H1 (cell line): ENCODE data around the gene CPED1. TPM values are rescaled to one million over a fixed set of nuclear protein-coding genes. Genes with fewer than 3 reads are reported as not detected.

Experiments used
- CTCF ChIA-PET: fragments of 300-600 bp; sonication (Branson Sonifier 250); formaldehyde crosslinking; loops from one replicate; lab custom pipeline; 2021; ENCODE audit not compliant: partially characterized antibody; lab: Charles Lee
- POLR2A ChIA-PET: fragments of 300-600 bp; sonication (Branson Sonifier 250); formaldehyde crosslinking; loops from one replicate; lab custom pipeline; 2021; ENCODE audit warnings: inconsistent platforms; ENCODE audit not compliant: partially characterized antibody; lab: Charles Lee
- DNase-seq, 2 experiments: peaks; one replicate each; pipeline versions ENCODE4 v3.0.0 to v3.0.0-alpha.2; 2010 to 2022; ENCODE audit warnings: low spot score in 2 of 2, low read depth in 1 of 2, mixed read lengths in 1 of 2
- FAIRE-seq: peaks from 2 replicates; lab custom pipeline; 2011; peaks lifted over from hg19 to GRCh38; lab: Jason Lieb, UNC
- H2AFZ ChIP-seq: 2 replicates; pipeline ENCODE4 v1.8.1; 2012; ENCODE audit warnings: low read length, inconsistent platforms
- H2AK5ac ChIP-seq: 2 replicates; pipeline ENCODE4 v1.6.1; 2013; ENCODE audit warnings: low read depth, low read length
- H2BK120ac ChIP-seq: replicated peaks from 2 replicates; pipeline ENCODE3; 2013; ENCODE audit warnings: low read depth, low read length, inconsistent platforms
- H2BK12ac ChIP-seq: 2 replicates; pipeline ENCODE4 v1.6.1; 2013; ENCODE audit warnings: low read depth, low read length
- H2BK15ac ChIP-seq: 2 replicates; pipeline ENCODE4 v1.6.1; 2013; ENCODE audit warnings: low read length
- H2BK20ac ChIP-seq: 2 replicates; pipeline ENCODE4 v1.6.1; 2013; ENCODE audit warnings: low read length
- H2BK5ac ChIP-seq: 2 replicates; pipeline ENCODE4 v1.6.1; 2013; ENCODE audit warnings: low read depth, low read length
- H3K14ac ChIP-seq: 2 replicates; pipeline ENCODE4 v1.6.1; 2013; ENCODE audit warnings: inconsistent platforms; ENCODE audit not compliant: insufficient read length
- H3K18ac ChIP-seq: 2 replicates; pipeline ENCODE4 v1.6.1; 2013; ENCODE audit warnings: low read length; ENCODE audit errors: extremely low read depth
- H3K23ac ChIP-seq: 2 replicates; pipeline ENCODE4 v1.6.1; 2013; ENCODE audit warnings: inconsistent platforms; ENCODE audit not compliant: insufficient read length
- H3K23me2 ChIP-seq: 2 replicates; pipeline ENCODE4 v1.6.1; 2013; ENCODE audit warnings: low read depth, low read length
- H3K27ac ChIP-seq: 2 replicates; pipeline ENCODE4 v1.6.1; 2011; ENCODE audit warnings: low read depth, low read length, inconsistent platforms
- H3K27me3 ChIP-seq, 4 experiments: replicated peaks in 1 of 4; 1 replicate in 1 of 4; 2 replicates in 3 of 4; pipeline versions ENCODE4 v1.6.1 to v1.8.1; 2011 to 2013; ENCODE audit warnings: low read length in 3 of 4, mild to moderate bottlenecking in 3 of 4, inconsistent platforms in 2 of 4, mixed read lengths in 2 of 4, moderate library complexity in 1 of 4; ENCODE audit not compliant: control insufficient read depth in 3 of 4, insufficient read depth in 3 of 4; ENCODE audit errors: extremely low read depth in 1 of 4
- H3K36me3 ChIP-seq, 4 experiments: 2 replicates each; pipeline versions ENCODE4 v1.6.1 to v1.8.1; 2011 to 2013; ENCODE audit warnings: mild to moderate bottlenecking in 4 of 4, low read length in 3 of 4, moderate library complexity in 2 of 4, control low read depth in 1 of 4, inconsistent platforms in 1 of 4; ENCODE audit not compliant: insufficient read depth in 4 of 4, control insufficient read depth in 2 of 4
- H3K4ac ChIP-seq: replicated peaks from 2 replicates; pipeline ENCODE3; 2013; ENCODE audit warnings: low read length, low read depth, mixed read lengths, inconsistent platforms; ENCODE audit not compliant: insufficient read length
- H3K4me1 ChIP-seq, 4 experiments: replicated peaks in 1 of 4; 1 replicate in 1 of 4; 2 replicates in 3 of 4; pipeline versions ENCODE4 v1.6.1 to v1.8.1; 2011 to 2013; ENCODE audit warnings: low read length in 3 of 4, inconsistent platforms in 2 of 4, mixed read lengths in 1 of 4; ENCODE audit not compliant: insufficient read depth in 4 of 4, control insufficient read depth in 3 of 4
- H3K4me2 ChIP-seq, 2 experiments: 2 replicates each; pipeline versions ENCODE4 v1.6.1 to v1.8.1; 2011 to 2013; ENCODE audit warnings: low read depth in 2 of 2, low read length in 2 of 2, control low read depth in 1 of 2, inconsistent platforms in 1 of 2, mild to moderate bottlenecking in 1 of 2; ENCODE audit not compliant: insufficient read depth in 1 of 2
- H3K4me3 ChIP-seq, 4 experiments: fragments of 200-600, 300-600 bp in 1 of 4; sonication (generic), shearing (Covaris generic), sonication (Bioruptor Twin) in 1 of 4; 2 replicates each; pipeline versions ENCODE4 v1.5.1 to v1.8.1; 2011 to 2016; ENCODE audit warnings: low read length in 4 of 4, low read depth in 3 of 4, control low read depth in 2 of 4, inconsistent platforms in 2 of 4, mild to moderate bottlenecking in 2 of 4, mixed read lengths in 1 of 4, moderate library complexity in 1 of 4; ENCODE audit not compliant: insufficient read depth in 2 of 4; ENCODE audit errors: extremely low read depth in 1 of 4
- H3K56ac ChIP-seq: replicated peaks from 2 replicates; pipeline ENCODE3; 2013; ENCODE audit warnings: low read depth, mild to moderate bottlenecking, mixed read lengths, low read length, inconsistent platforms; ENCODE audit not compliant: insufficient read length
- H3K79me1 ChIP-seq: 2 replicates; pipeline ENCODE4 v1.6.1; 2013; ENCODE audit warnings: low read depth, low read length, control low read depth
- H3K79me2 ChIP-seq, 2 experiments: 2 replicates each; pipeline versions ENCODE4 v1.6.1 to v1.8.1; 2012 to 2013; ENCODE audit warnings: low read length in 2 of 2, mild to moderate bottlenecking in 2 of 2, inconsistent platforms in 1 of 2; ENCODE audit not compliant: insufficient read depth in 2 of 2, control insufficient read depth in 1 of 2
- H3K9ac ChIP-seq, 4 experiments: replicated peaks in 1 of 4; 1 replicate in 1 of 4; 2 replicates in 3 of 4; pipeline versions ENCODE4 v1.6.1 to v1.8.1; 2011 to 2013; ENCODE audit warnings: low read depth in 3 of 4, low read length in 3 of 4, control low read depth in 2 of 4, mild to moderate bottlenecking in 2 of 4, moderate library complexity in 2 of 4, inconsistent platforms in 1 of 4; ENCODE audit errors: extremely low read depth in 1 of 4
- H3K9me3 ChIP-seq, 2 experiments: 2 replicates each; pipeline versions ENCODE4 v1.6.1 to v1.8.1; 2012 to 2013; ENCODE audit warnings: mild to moderate bottlenecking in 2 of 2, moderate library complexity in 2 of 2, control low read depth in 1 of 2, inconsistent platforms in 1 of 2, low read depth in 1 of 2, low read length in 1 of 2, mixed read lengths in 1 of 2; ENCODE audit not compliant: insufficient read depth in 2 of 2
- H4K20me1 ChIP-seq, 2 experiments: replicated peaks in 1 of 2; 2 replicates each; pipeline versions ENCODE3 to v1.8.1; 2011 to 2013; ENCODE audit warnings: inconsistent platforms in 2 of 2, low read length in 2 of 2, mild to moderate bottlenecking in 1 of 2; ENCODE audit not compliant: insufficient read depth in 2 of 2, control insufficient read depth in 1 of 2
- H4K5ac ChIP-seq: 2 replicates; pipeline ENCODE4 v1.6.1; 2013; ENCODE audit warnings: low read length, low read depth, mixed read lengths, inconsistent platforms; ENCODE audit not compliant: insufficient read length
- H4K8ac ChIP-seq: 2 replicates; pipeline ENCODE4 v1.8.0; 2013; ENCODE audit warnings: mild to moderate bottlenecking, moderate library complexity, low read length, inconsistent platforms; ENCODE audit not compliant: insufficient read depth; ENCODE audit errors: extremely low read depth
- H4K91ac ChIP-seq: replicated peaks from 2 replicates; pipeline ENCODE3; 2013; ENCODE audit warnings: low read length, mixed read lengths, inconsistent platforms; ENCODE audit not compliant: insufficient read length
- CEBPB ChIP-seq: IDR thresholded peaks from 2 replicates; pipeline ENCODE4 v1.6.1; 2012; ENCODE audit warnings: low read depth, low read length
- EGR1 ChIP-seq: IDR thresholded peaks from 2 replicates; pipeline ENCODE4 v1.6.1; 2011; ENCODE audit warnings: low read depth, low read length, borderline replicate concordance
- EP300 ChIP-seq, 2 experiments: IDR thresholded peaks; 1 replicate in 1 of 2; 2 replicates in 1 of 2; pipeline ENCODE4 v1.6.1; 2011 to 2012; ENCODE audit warnings: low read depth in 2 of 2, low read length in 2 of 2, mild to moderate bottlenecking in 2 of 2, borderline replicate concordance in 1 of 2, inconsistent platforms in 1 of 2, moderate library complexity in 1 of 2
- FOSL1 ChIP-seq: IDR thresholded peaks from 2 replicates; pipeline ENCODE4 v1.6.1; 2011; ENCODE audit warnings: mild to moderate bottlenecking, low read depth, low read length, moderate library complexity; ENCODE audit not compliant: insufficient read depth
- POLR2A ChIP-seq, 2 experiments: IDR thresholded peaks; 1 replicate in 1 of 2; 2 replicates in 1 of 2; pipeline ENCODE4 v1.6.1; 2011; ENCODE audit warnings: low read depth in 2 of 2, low read length in 2 of 2, mild to moderate bottlenecking in 2 of 2; ENCODE audit errors: control extremely low read depth in 1 of 2
- SIRT6 ChIP-seq: IDR thresholded peaks from one replicate; pipeline ENCODE4 v1.7.1; 2012; ENCODE audit warnings: low read length, inconsistent platforms
- SP2 ChIP-seq: IDR thresholded peaks from 2 replicates; pipeline ENCODE4 v1.6.1; 2012; ENCODE audit warnings: mild to moderate bottlenecking, low read length, inconsistent platforms
- WGBS, 2 experiments: shearing (Covaris generic) in 1 of 2; methylation state at CpG; one replicate each; pipeline versions ENCODE4 v1.1.6 to v1.1.7; 2013 to 2015; ENCODE audit warnings: low lambda C conversion rate in 2 of 2, mixed read lengths in 2 of 2, inconsistent platforms in 1 of 2, low coverage in 1 of 2, missing lambda C conversion rate in 1 of 2; ENCODE audit not compliant: insufficient replicate concordance in 2 of 2, insufficient coverage in 1 of 2, insufficient read length in 1 of 2; ENCODE audit errors: extremely low coverage in 1 of 2, missing lambda C conversion rate in 1 of 2; 5-methylcytosine and 5-hydroxymethylcytosine counted together
- polyA plus RNA-seq, 7 experiments: library from polyadenylated mRNA; depleted of rRNA in 3 of 7; stranded (reverse) in 5 of 7; unstranded in 2 of 7; fragments of >200 nt in 5 of 7; fragments of 200-250 nt in 2 of 7; gene quantifications; 1 replicate in 5 of 7; 2 replicates in 1 of 7; 4 replicates in 1 of 7; pipeline versions ENCODE4 v1.2.1 to v1.2.3, GENCODE V29; 2011 to 2013; ENCODE audit warnings: missing spikeins in 2 of 7, mixed read lengths in 2 of 7
- total RNA-seq: library from RNA; stranded (reverse); fragmentation: NEBNext Ultra II Directional; extraction: Animal tissue kit (Norgen Biotek cat#: 25700); gene quantifications from 2 replicates; pipeline ENCODE4 v1.2.1, GENCODE V29; 2021
- TF ChIP-seq, protein P1 (sequence below): IDR thresholded peaks from 2 replicates; pipeline ENCODE4 v1.6.1; 2012; ENCODE audit warnings: inconsistent platforms

The CPED1 gene
- total and polyA plus RNA-seq, 2 of the 8 experiments (the other 6 are each of a cell fraction or from before 2014, with no cell fraction given): 0.08 to 0.39 TPM

DNA sequence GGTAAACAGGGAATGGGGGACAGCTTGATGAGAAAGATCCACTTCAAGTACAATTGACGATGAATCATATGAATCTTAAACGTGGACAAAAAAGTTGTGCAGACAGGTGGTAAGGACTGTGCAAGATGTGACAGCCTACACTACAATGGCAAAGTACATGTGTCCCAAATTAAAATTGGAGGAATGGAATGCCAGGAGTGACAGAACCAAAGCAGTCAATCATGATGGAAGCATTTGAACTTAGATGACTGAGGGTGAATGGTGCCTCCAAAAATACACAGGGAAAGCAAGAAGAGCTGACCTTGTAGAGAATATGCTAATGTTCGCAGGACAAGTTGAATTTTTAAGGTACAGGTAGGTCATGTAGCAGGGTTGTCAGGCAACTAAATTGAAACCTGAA lies 189.9 kb downstream of the CPED1 start:
- no peak overlapping the region for H3K4ac ChIP-seq
- H2BK120ac ChIP-seq: no peak overlapping the region
- H3K36me3 ChIP-seq: no peaks in the 10 kb centered on the region
- no peak overlapping the region for H3K27ac ChIP-seq
- H2BK20ac ChIP-seq: no peak overlapping the region
- H4K5ac ChIP-seq: no peak overlapping the region
- no peak overlapping the region for H2BK5ac ChIP-seq
- no peak overlapping the region for H2BK15ac ChIP-seq
- H3K79me2 ChIP-seq: no peaks in the 10 kb centered on the region
- no peak overlapping the region for H3K4me2 ChIP-seq
- no peaks in the 10 kb centered on the region for H3K23me2 ChIP-seq
- H3K9me3 ChIP-seq: no peaks in the 10 kb centered on the region
- H3K9ac ChIP-seq: no peak overlapping the region
- H2AK5ac ChIP-seq: no peak overlapping the region
- POLR2A ChIA-PET: no interaction called here
- H3K4me3 ChIP-seq: no peak overlapping the region
- no peak overlapping the region for H3K18ac ChIP-seq
- no peak overlapping the region for H3K56ac ChIP-seq
- no peak overlapping the region for H4K91ac ChIP-seq
- no peaks in the 10 kb centered on the region for H3K27me3 ChIP-seq
- no peak overlapping the region for H3K14ac ChIP-seq
- CTCF ChIA-PET: interaction anchor here (1.5 kb wide), 1 partner anchor 10 kb away, joined by 4 read pairs; no protein-coding TSS in a partner anchor
- no peak overlapping the region for H4K8ac ChIP-seq
- no peaks in the 10 kb centered on the region for H3K79me1 ChIP-seq
- no peak overlapping the region for H2AFZ ChIP-seq
- WGBS, 2 experiments: 85% methylated on average over 3 of the region's 3 CpGs; no CpG with 5 or more reads in 1 of the 2 experiments
- no peaks in the 10 kb centered on the region for H3K4me1 ChIP-seq
- H4K20me1 ChIP-seq: no peaks in the 10 kb centered on the region
- H2BK12ac ChIP-seq: no peak overlapping the region
- no peak overlapping the region for H3K23ac ChIP-seq
- FAIRE-seq: no peak
- DNase-seq: no peak
- no peak for TF ChIP-seq SP2
- TF ChIP-seq, protein P1, sequence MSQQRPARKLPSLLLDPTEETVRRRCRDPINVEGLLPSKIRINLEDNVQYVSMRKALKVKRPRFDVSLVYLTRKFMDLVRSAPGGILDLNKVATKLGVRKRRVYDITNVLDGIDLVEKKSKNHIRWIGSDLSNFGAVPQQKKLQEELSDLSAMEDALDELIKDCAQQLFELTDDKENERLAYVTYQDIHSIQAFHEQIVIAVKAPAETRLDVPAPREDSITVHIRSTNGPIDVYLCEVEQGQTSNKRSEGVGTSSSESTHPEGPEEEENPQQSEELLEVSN: no peak
- no peak for TF ChIP-seq CEBPB
- TF ChIP-seq EP300 (IDR thresholded peaks at IDR 0.05; ENCODE audit: borderline replicate concordance in 1 of 2, low read depth in 2 of 2, low read length in 2 of 2): no peak
- no peak for TF ChIP-seq FOSL1
- TF ChIP-seq EGR1: no peak
- TF ChIP-seq SIRT6: no peak
- no peak for TF ChIP-seq POLR2A (IDR thresholded peaks at IDR 0.05; ENCODE audit: control extremely low read depth in 1 of 2, low read depth in 2 of 2, low read length in 2 of 2)
